PC-9 (cell line): ENCODE measurements around the gene MFSD6. TPM values are rescaled to one million over a fixed set of nuclear protein-coding genes. Genes with fewer than 3 reads are reported as not detected.

Source experiments
- BruUV-seq: library from RNA; stranded (reverse); fragments of 400-500 nt; replicated peaks from 2 replicates; lab custom pipeline; 2021; lab: Mats Ljungman, UMichigan
- CTCF ChIA-PET: fragments of 300-600 bp; sonication (Branson Sonifier 250); formaldehyde crosslinking; loops from one replicate; lab custom pipeline; 2022; ENCODE audit warnings: antibody characterized with exemption; lab: Charles Lee
- POLR2A ChIA-PET: fragments of 300-600 bp; sonication (Branson Sonifier 250); formaldehyde crosslinking; loops from one replicate; lab custom pipeline; 2022; ENCODE audit warnings: antibody characterized with exemption; ENCODE audit not compliant: unreplicated experiment; lab: Charles Lee
- DNase-seq, 2 experiments: peaks; one replicate each; pipeline versions ENCODE4 v3.0.0 to v3.0.0-alpha.2; 2015 to 2022; ENCODE audit warnings: mixed read lengths in 1 of 2
- H2AFZ ChIP-seq: fragments of 200-600 bp; sonication (generic); 2 replicates; pipeline ENCODE4 v1.8.1; 2017; ENCODE audit warnings: antibody characterized with exemption
- H3F3A ChIP-seq: fragments of 200-600 bp; sonication (generic); 2 replicates; pipeline ENCODE4 v1.8.1; 2017; ENCODE audit warnings: antibody characterized with exemption, mild to moderate bottlenecking, low read depth; ENCODE audit not compliant: insufficient read depth
- H3K27ac ChIP-seq: fragments of 200-600 bp; sonication (generic); 2 replicates; pipeline ENCODE4 v1.6.1; 2016; ENCODE audit warnings: mixed run types
- H3K27me3 ChIP-seq: fragments of 200-600 bp; sonication (generic); 2 replicates; pipeline ENCODE4 v1.6.1; 2016; ENCODE audit warnings: low read depth, mixed run types; ENCODE audit not compliant: insufficient read depth
- H3K36me3 ChIP-seq: fragments of 200-600 bp; sonication (generic); 2 replicates; pipeline ENCODE4 v1.6.1; 2016; ENCODE audit warnings: low read depth, mixed run types
- H3K4me1 ChIP-seq: fragments of 200-600 bp; sonication (generic); replicated peaks from 2 replicates; pipeline ENCODE4 v1.6.1; 2016; ENCODE audit warnings: mixed run types; ENCODE audit not compliant: insufficient read depth
- H3K4me2 ChIP-seq: fragments of 200-600 bp; sonication (generic); 2 replicates; pipeline ENCODE4 v1.6.1; 2017; ENCODE audit warnings: mixed run types
- H3K4me3 ChIP-seq: fragments of 200-600 bp; sonication (generic); 2 replicates; pipeline ENCODE4 v1.6.1; 2016; ENCODE audit warnings: mixed run types
- H3K79me2 ChIP-seq: fragments of 200-600 bp; sonication (generic); 2 replicates; pipeline ENCODE4 v1.6.1; 2017; ENCODE audit warnings: low read depth, mixed run types
- H3K9me2 ChIP-seq: fragments of 200-600 bp; sonication (generic); 2 replicates; pipeline ENCODE4 v1.8.1; 2017; ENCODE audit warnings: mild to moderate bottlenecking; ENCODE audit not compliant: insufficient read depth
- H3K9me3 ChIP-seq: fragments of 200-600 bp; sonication (generic); 2 replicates; pipeline ENCODE4 v1.8.1; 2016; ENCODE audit warnings: low read depth; ENCODE audit not compliant: insufficient read depth
- H4K20me1 ChIP-seq: fragments of 200-600 bp; sonication (generic); 2 replicates; pipeline ENCODE4 v1.8.1; 2017; ENCODE audit not compliant: insufficient read depth
- EZH2 ChIP-seq: fragments of 200-600 bp; sonication (generic); IDR thresholded peaks from 2 replicates; pipeline ENCODE4 v1.8.0; 2017; ENCODE audit warnings: antibody characterized with exemption, low read depth
- intact Hi-C: fragments of 100-400 bp; cut with micrococcal nuclease; formaldehyde crosslinking; loops from one replicate; pipeline ENCODE4 v1.10.0; 2022; ENCODE audit not compliant: unreplicated experiment
- total RNA-seq: library from RNA; stranded (reverse); gene quantifications from 2 replicates; pipeline ENCODE4 v1.2.3, GENCODE V29; 2021
- TF ChIP-seq, protein P1 (sequence below): fragments of 200-600 bp; sonication (generic); conservative IDR thresholded peaks from 2 replicates; pipeline ENCODE4 v1.6.1; 2017; ENCODE audit warnings: mixed run types, antibody characterized with exemption, mild to moderate bottlenecking, moderate library complexity

Gene MFSD6
- total RNA-seq, 1 experiment from 2014 or later, result 15.6 TPM

DNA sequence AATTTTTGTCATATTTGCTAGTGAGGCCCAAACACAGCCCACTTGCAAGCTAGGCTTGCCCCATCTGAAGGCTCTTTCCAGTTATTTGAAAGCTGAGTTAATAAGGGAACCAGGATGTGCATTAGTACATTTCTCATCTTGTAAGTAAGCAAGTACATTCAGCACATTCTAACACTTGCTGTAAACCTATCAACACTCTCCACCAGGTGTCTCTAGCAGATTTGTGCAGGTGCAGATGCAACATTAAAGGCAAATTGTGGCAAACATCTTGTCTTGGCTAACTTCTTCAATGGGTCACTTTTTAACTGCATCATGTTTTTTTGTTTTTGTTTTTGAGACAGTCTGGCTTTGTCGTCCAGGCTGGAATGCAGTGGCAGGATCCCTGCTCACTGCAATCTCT is 25.3 kb upstream of the MFSD6 start:
- CTCF ChIA-PET, result interaction anchor here (0.6 kb wide), 2 partner anchors 115 to 447 kb away, joined by 3 read pairs; no protein-coding TSS in a partner anchor
- peak; percentile 17 to 59 for DNase-seq
- Histone ChIP-seq H4K20me1 (no peaks in the 10 kb centered on the region), H3K27ac (no peak overlapping the region), H3K9me3 (no peaks in the 10 kb centered on the region), H3K4me3 (no peak overlapping the region), H3K79me2 (no peaks in the 10 kb centered on the region), H3F3A (no peaks in the 10 kb centered on the region), H2AFZ (no peak overlapping the region), H3K9me2 (no peaks in the 10 kb centered on the region), H3K4me1 (no peaks in the 10 kb centered on the region), H3K27me3 (no peaks in the 10 kb centered on the region), H3K4me2 (no peak overlapping the region), H3K36me3 (no peaks in the 10 kb centered on the region)
- TF ChIP-seq, protein P1, sequence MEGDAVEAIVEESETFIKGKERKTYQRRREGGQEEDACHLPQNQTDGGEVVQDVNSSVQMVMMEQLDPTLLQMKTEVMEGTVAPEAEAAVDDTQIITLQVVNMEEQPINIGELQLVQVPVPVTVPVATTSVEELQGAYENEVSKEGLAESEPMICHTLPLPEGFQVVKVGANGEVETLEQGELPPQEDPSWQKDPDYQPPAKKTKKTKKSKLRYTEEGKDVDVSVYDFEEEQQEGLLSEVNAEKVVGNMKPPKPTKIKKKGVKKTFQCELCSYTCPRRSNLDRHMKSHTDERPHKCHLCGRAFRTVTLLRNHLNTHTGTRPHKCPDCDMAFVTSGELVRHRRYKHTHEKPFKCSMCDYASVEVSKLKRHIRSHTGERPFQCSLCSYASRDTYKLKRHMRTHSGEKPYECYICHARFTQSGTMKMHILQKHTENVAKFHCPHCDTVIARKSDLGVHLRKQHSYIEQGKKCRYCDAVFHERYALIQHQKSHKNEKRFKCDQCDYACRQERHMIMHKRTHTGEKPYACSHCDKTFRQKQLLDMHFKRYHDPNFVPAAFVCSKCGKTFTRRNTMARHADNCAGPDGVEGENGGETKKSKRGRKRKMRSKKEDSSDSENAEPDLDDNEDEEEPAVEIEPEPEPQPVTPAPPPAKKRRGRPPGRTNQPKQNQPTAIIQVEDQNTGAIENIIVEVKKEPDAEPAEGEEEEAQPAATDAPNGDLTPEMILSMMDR, result peak; percentile 63
- no peak for TF ChIP-seq EZH2
- intact Hi-C loops, result loop anchor here (1.0 to 10.0 kb wide), 2 partner anchors 128 to 402 kb away; no protein-coding TSS in a partner anchor
- no TSS peak for BruUV-seq
- POLR2A ChIA-PET, result no interaction called here

DNA sequence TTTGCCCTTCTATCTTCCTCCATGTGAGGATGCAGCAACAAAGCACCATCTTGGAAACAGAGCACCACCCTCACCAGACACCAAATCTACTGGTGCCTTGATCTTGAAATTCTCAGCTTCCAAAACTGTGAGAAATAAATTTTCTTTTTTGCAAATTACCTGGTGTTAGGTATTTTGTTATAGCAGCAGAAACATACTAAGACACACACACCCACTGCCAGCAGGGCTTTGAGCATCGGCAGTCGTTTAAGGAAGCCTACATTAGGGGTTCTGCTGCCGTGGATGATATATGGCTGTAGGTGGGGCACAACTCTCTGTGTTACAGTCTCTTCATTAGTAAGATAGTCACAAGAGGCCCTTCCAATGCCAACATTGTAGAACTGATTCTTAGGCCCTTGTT is 20.7 kb upstream of the MFSD6 start:
- Histone ChIP-seq H3K4me1 (no peaks in the 10 kb centered on the region), H3F3A (no peaks in the 10 kb centered on the region), H3K9me2 (no peaks in the 10 kb centered on the region), H4K20me1 (no peaks in the 10 kb centered on the region), H3K4me3 (no peak overlapping the region), H2AFZ (no peak overlapping the region), H3K79me2 (no peaks in the 10 kb centered on the region), H3K4me2 (no peak overlapping the region), H3K27ac (no peak overlapping the region), H3K9me3 (no peaks in the 10 kb centered on the region), H3K27me3 (no peaks in the 10 kb centered on the region), H3K36me3 (no peaks in the 10 kb centered on the region)
- intact Hi-C loops, result loop anchor here (10.0 kb wide), 1 partner anchor 397 kb away; no protein-coding TSS in a partner anchor
- BruUV-seq, result no TSS peak
- TF ChIP-seq, protein P1, result no peak
- no peak for TF ChIP-seq EZH2
- CTCF ChIA-PET, result no interaction called here
- DNase-seq, result no peak
- POLR2A ChIA-PET, result no interaction called here

DNA sequence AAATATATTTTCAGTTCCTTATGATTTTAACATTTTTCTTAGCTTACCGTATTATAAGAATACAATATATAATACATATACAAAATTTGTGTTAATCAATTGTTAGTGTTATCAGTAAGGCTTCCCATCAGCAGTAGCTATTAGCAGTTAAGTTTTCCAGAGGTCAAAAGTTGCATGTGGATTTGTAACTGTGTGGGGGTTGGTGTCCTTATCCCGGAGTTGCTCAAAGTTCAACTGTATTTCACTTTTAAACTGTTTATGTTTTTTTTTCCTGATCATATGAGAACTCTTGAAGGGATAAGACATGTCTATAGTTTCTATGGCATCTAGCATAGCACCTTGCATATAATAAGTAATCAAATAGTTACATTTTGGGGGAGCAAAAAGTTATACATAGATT is 11.9 kb upstream of the MFSD6 start:
- Histone ChIP-seq H3K4me1 (no peaks in the 10 kb centered on the region), H3K4me3 (no peak overlapping the region), H3K27me3 (no peaks in the 10 kb centered on the region), H3K4me2 (no peak overlapping the region), H3K9me3 (no peaks in the 10 kb centered on the region), H3K27ac (no peak overlapping the region), H2AFZ (no peak overlapping the region), H3F3A (no peaks in the 10 kb centered on the region), H3K9me2 (no peaks in the 10 kb centered on the region), H3K36me3 (no peaks in the 10 kb centered on the region), H4K20me1 (no peaks in the 10 kb centered on the region), H3K79me2 (no peaks in the 10 kb centered on the region)
- ChIA-PET POLR2A (no interaction called here), CTCF (interaction anchor here (0.7 kb wide), 1 partner anchor 116 kb away, joined by 3 read pairs; no protein-coding TSS in a partner anchor)
- DNase-seq, result no peak
- BruUV-seq, result no TSS peak
- no peak for TF ChIP-seq EZH2
- TF ChIP-seq, protein P1, result no peak
- intact Hi-C loops, result no loop called here
